H9 (cell line): ENCODE measurements around the gene THAP4. TPM values are rescaled to one million over a fixed set of nuclear protein-coding genes. Genes with fewer than 3 reads are reported as not detected.

Source experiments
- DNase-seq: peaks from one replicate; pipeline ENCODE4 v3.0.0-alpha.2; 2017
- H2AFZ ChIP-seq: one replicate; pipeline ENCODE4 v1.6.1; 2013; ENCODE audit warnings: mild to moderate bottlenecking, low read length, control low read depth, moderate library complexity
- H2AK5ac ChIP-seq: 2 replicates; pipeline ENCODE4 v1.6.1; 2013; ENCODE audit warnings: low read length, control low read depth, mixed read lengths; ENCODE audit not compliant: insufficient read length
- H2BK120ac ChIP-seq: one replicate; pipeline ENCODE4 v1.6.1; 2013; ENCODE audit warnings: low read depth, mild to moderate bottlenecking, low read length, control low read depth, inconsistent platforms; ENCODE audit not compliant: poor library complexity, severe bottlenecking
- H2BK12ac ChIP-seq: 2 replicates; pipeline ENCODE4 v1.6.1; 2013; ENCODE audit warnings: low read length, control low read depth, mixed read lengths, low read depth; ENCODE audit not compliant: insufficient read length
- H2BK15ac ChIP-seq: 2 replicates; pipeline ENCODE4 v1.6.1; 2013; ENCODE audit warnings: low read depth, low read length, control low read depth
- H2BK20ac ChIP-seq: one replicate; pipeline ENCODE4 v1.6.1; 2013; ENCODE audit warnings: low read depth, mild to moderate bottlenecking, low read length, control low read depth, inconsistent platforms; ENCODE audit not compliant: poor library complexity, severe bottlenecking
- H2BK5ac ChIP-seq: 2 replicates; pipeline ENCODE4 v1.6.1; 2013; ENCODE audit warnings: low read length, control low read depth, mixed read lengths; ENCODE audit not compliant: insufficient read length
- H3K14ac ChIP-seq: 2 replicates; pipeline ENCODE4 v1.6.1; 2013; ENCODE audit warnings: low read length, control low read depth; ENCODE audit not compliant: insufficient read depth
- H3K18ac ChIP-seq: 2 replicates; pipeline ENCODE4 v1.6.1; 2013; ENCODE audit warnings: low read depth, mild to moderate bottlenecking, mixed read lengths, low read length, control low read depth; ENCODE audit not compliant: insufficient read length
- H3K23ac ChIP-seq: 2 replicates; pipeline ENCODE4 v1.6.1; 2013; ENCODE audit warnings: low read length, control low read depth, mixed read lengths, low read depth; ENCODE audit not compliant: insufficient read length
- H3K23me2 ChIP-seq: 2 replicates; pipeline ENCODE4 v1.6.1; 2013; ENCODE audit warnings: low read depth, mild to moderate bottlenecking, mixed read lengths, low read length, control low read depth; ENCODE audit not compliant: insufficient read length, poor library complexity, severe bottlenecking
- H3K27ac ChIP-seq: 2 replicates; pipeline ENCODE4 v1.5.1; 2013; ENCODE audit warnings: low read length, control low read depth, mixed read lengths, low read depth; ENCODE audit not compliant: insufficient read length
- H3K27me3 ChIP-seq: 2 replicates; pipeline ENCODE4 v1.6.1; 2013; ENCODE audit warnings: low read length, control low read depth, inconsistent platforms; ENCODE audit not compliant: insufficient read depth
- H3K4ac ChIP-seq: 2 replicates; pipeline ENCODE4 v1.6.1; 2013; ENCODE audit warnings: low read depth, mild to moderate bottlenecking, control low read depth, inconsistent platforms, low read length, moderate library complexity
- H3K4me1 ChIP-seq: 2 replicates; pipeline ENCODE4 v1.6.1; 2013; ENCODE audit warnings: low read length, control low read depth, inconsistent platforms; ENCODE audit not compliant: insufficient read depth
- H3K4me2 ChIP-seq: 2 replicates; pipeline ENCODE4 v1.6.1; 2013; ENCODE audit warnings: low read length, control low read depth, mixed read lengths; ENCODE audit not compliant: insufficient read length, insufficient read depth
- H3K56ac ChIP-seq: 2 replicates; pipeline ENCODE4 v1.6.1; 2013; ENCODE audit warnings: low read depth, mild to moderate bottlenecking, mixed read lengths, low read length, control low read depth; ENCODE audit not compliant: insufficient read length
- H3K79me1 ChIP-seq: 2 replicates; pipeline ENCODE4 v1.6.1; 2013; ENCODE audit warnings: low read depth, mild to moderate bottlenecking, moderate library complexity, low read length, control low read depth, inconsistent platforms; ENCODE audit not compliant: insufficient read depth, poor library complexity, severe bottlenecking
- H3K79me2 ChIP-seq: 2 replicates; pipeline ENCODE4 v1.6.1; 2013; ENCODE audit warnings: low read length, control low read depth, inconsistent platforms; ENCODE audit not compliant: insufficient read depth
- H3K9ac ChIP-seq: 2 replicates; pipeline ENCODE4 v1.6.1; 2013; ENCODE audit warnings: low read length, control low read depth, mixed read lengths; ENCODE audit not compliant: insufficient read length; ENCODE audit errors: extremely low read depth
- H3K9me3 ChIP-seq: one replicate; pipeline ENCODE4 v1.6.1; 2013; ENCODE audit warnings: low read depth, low read length, inconsistent platforms; ENCODE audit not compliant: control insufficient read depth
- H3T11ph ChIP-seq: one replicate; pipeline ENCODE4 v1.6.1; 2013; ENCODE audit warnings: mild to moderate bottlenecking, low read length, control low read depth, inconsistent platforms
- H4K20me1 ChIP-seq: one replicate; pipeline ENCODE4 v1.6.1; 2013; ENCODE audit not compliant: control insufficient read depth, insufficient read length, insufficient read depth
- H4K5ac ChIP-seq: 2 replicates; pipeline ENCODE4 v1.6.1; 2013; ENCODE audit warnings: low read depth, mild to moderate bottlenecking, mixed read lengths, low read length, control low read depth; ENCODE audit not compliant: insufficient read length
- H4K8ac ChIP-seq: replicated peaks from 2 replicates; pipeline ENCODE4 v1.6.1; 2013; ENCODE audit warnings: low read length, control low read depth, mixed read lengths, low read depth; ENCODE audit not compliant: insufficient read length
- H4K91ac ChIP-seq: 2 replicates; pipeline ENCODE4 v1.6.1; 2013; ENCODE audit warnings: low read depth, mild to moderate bottlenecking, moderate library complexity, mixed read lengths, low read length, control low read depth; ENCODE audit not compliant: insufficient read length
- H3K27ac Mint-ChIP-seq, 3 experiments: 2 replicates in 2 of 3; 3 replicates in 1 of 3; pipeline ENCODE4 v1.8.0; 2020 to 2021; ENCODE audit warnings: mixed read lengths in 3 of 3, mild to moderate bottlenecking in 1 of 3, moderate library complexity in 1 of 3
- H3K27me3 Mint-ChIP-seq: 2 replicates; pipeline ENCODE4 v1.8.0; 2021; ENCODE audit warnings: low read depth, mild to moderate bottlenecking, moderate library complexity, mixed read lengths
- H3K36me3 Mint-ChIP-seq, 3 experiments: 2 replicates in 2 of 3; 3 replicates in 1 of 3; pipeline ENCODE4 v1.8.0; 2020 to 2021; ENCODE audit warnings: low read depth in 3 of 3, mixed read lengths in 3 of 3; ENCODE audit not compliant: insufficient read depth in 1 of 3
- H3K4me1 Mint-ChIP-seq, 2 experiments: 2 replicates each; pipeline ENCODE4 v1.8.0; 2020; ENCODE audit warnings: mixed read lengths in 2 of 2
- H3K4me3 Mint-ChIP-seq, 2 experiments: 2 replicates in 1 of 2; 3 replicates in 1 of 2; pipeline ENCODE4 v1.8.0; 2020 to 2021; ENCODE audit warnings: mild to moderate bottlenecking in 2 of 2, mixed read lengths in 2 of 2, moderate library complexity in 1 of 2
- H3K9me3 Mint-ChIP-seq, 2 experiments: 2 replicates in 1 of 2; 3 replicates in 1 of 2; pipeline ENCODE4 v1.8.0; 2020; ENCODE audit warnings: mild to moderate bottlenecking in 2 of 2, mixed read lengths in 2 of 2, moderate library complexity in 1 of 2
- CTCF ChIP-seq: fragments of 200-600 bp; sonication (generic); conservative IDR thresholded peaks from 3 replicates; pipeline ENCODE4 v1.8.0; 2021; ENCODE audit warnings: antibody characterized with exemption, mild to moderate bottlenecking
- WGBS: extraction: QIAGEN DNeasy Blood & Tissue Kit; methylation state at CpG from one replicate; pipeline ENCODE4 v1.1.7; 2013; ENCODE audit warnings: missing lambda C conversion rate, low lambda C conversion rate, mixed read lengths; ENCODE audit not compliant: insufficient read length; ENCODE audit errors: extremely low coverage; 5-methylcytosine and 5-hydroxymethylcytosine counted together
- total RNA-seq: library from RNA; stranded (reverse); gene quantifications from 2 replicates; pipeline ENCODE4 v1.2.1, GENCODE V29; 2021

Gene THAP4
- total RNA-seq, 1 experiment from 2014 or later: 70.6 TPM

- Histone ChIP-seq H4K8ac (no peak overlapping the region), H3K9me3 (no peaks in the 10 kb centered on the region), H3K79me2 (no peaks in the 10 kb centered on the region), H4K91ac (no peak overlapping the region), H3K56ac (no peak overlapping the region), H3K27ac (no peak overlapping the region), H3K4me1 (no peaks in the 10 kb centered on the region), H2BK12ac (no peak overlapping the region), H2AK5ac (no peak overlapping the region), H3K18ac (no peak overlapping the region), H3T11ph (no peak overlapping the region), H3K4ac (no peak overlapping the region), H4K20me1 (no peaks in the 10 kb centered on the region), H2BK20ac (no peak overlapping the region), H4K5ac (no peak overlapping the region), H3K27me3 (peaks cover 16% of the 10 kb centered on the region; the same call in 1 of the 2 replicates), H2BK5ac (no peak overlapping the region), H3K9ac (no peak overlapping the region), H2BK120ac (no peak overlapping the region), H3K14ac (no peak overlapping the region; the same call in 1 of the 2 replicates), H3K23ac (no peak overlapping the region), H3K79me1 (no peaks in the 10 kb centered on the region), H3K23me2 (peaks cover 11% of the 10 kb centered on the region), H3K4me2 (peak overlapping the region; percentile 49), H2AFZ (no peak overlapping the region), H2BK15ac (no peak overlapping the region)
- no peak overlapping the region; a peak in 1 of 7 replicates for H3K27ac Mint-ChIP-seq
- TF ChIP-seq CTCF: no peak
- DNase-seq: no peak
- H3K4me3 Mint-ChIP-seq: peak overlapping the region; percentile 26 to 65
- H3K4me1 Mint-ChIP-seq: peaks cover 3 to 11% of the 10 kb centered on the region in 2 experiments; a peak in 3 of 4 replicates
- H3K9me3 Mint-ChIP-seq: peaks cover 2% of the 10 kb centered on the region in 2 experiments; a peak in 1 of 5 replicates
- H3K27me3 Mint-ChIP-seq: peaks cover 48% of the 10 kb centered on the region
- H3K36me3 Mint-ChIP-seq: no peaks in the 10 kb centered on the region
- no CpG with 5 or more reads among the region's 62 CpGs for WGBS
Measured at GRCh38 chr2:241541564-241542277, 95.2 kb downstream of the THAP4 start.
